ENCODE measurements around the gene VPS13D.
"Not testable (repeated sequence)": the region's sequence is repeated elsewhere in the genome, so short reads cannot be mapped to it uniquely, and the experiment has no call there.

VPS13D gene

DNA sequence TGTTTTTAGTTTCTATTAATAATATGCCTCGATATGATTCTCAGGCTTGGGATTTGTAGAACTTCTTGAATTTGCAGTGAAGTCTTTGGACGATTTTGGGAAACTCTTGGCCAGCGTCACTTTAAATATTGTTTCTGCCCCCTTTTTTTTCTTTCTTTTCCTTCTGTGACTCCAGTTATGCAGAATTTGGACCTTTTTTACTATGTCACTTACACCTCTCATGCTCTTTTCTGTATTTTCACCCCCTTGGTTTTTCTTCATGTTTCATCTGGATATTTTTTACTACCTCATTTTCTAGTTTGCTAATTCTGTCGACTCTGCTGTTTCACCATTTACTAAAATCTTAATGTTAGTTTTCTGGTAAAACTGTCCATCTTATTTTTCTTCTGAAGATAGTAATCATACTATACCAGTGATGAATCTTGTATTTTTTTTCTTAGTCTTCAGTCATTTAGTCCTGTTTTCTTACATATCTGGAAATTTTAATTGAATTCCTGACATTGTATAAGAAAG lies 214.6 kb downstream of the VPS13D start:
- in situ Hi-C loops (cut with MboI; ENCODE audit: low sequenced_read_pairs) = loop anchor here (10.0 kb wide), 1 partner anchor 60 kb away; no protein-coding TSS in a partner anchor

DNA sequence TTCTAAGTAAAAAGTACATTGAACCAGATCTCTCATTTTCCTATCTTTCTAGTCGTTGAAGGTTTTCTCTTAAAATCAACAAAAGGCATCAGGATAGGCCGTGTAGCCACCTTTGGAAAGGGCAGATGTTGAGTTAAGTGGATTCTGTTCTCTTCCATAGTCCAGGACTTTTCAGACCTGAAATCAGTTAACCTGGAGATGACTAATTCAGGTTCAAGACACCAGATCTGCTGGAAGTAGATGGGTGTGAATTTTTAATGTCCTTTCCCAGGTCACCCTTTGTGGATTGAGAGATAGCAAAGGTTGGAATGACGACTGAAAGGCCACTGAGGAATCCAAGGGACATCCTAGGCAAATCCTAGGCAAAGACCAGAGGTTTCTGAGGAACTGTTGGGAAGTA lies 215.4 kb downstream of the VPS13D start:
- in situ Hi-C loops (cut with MboI; ENCODE audit: low sequenced_read_pairs) = loop anchor here (10.0 kb wide), 1 partner anchor 60 kb away; no protein-coding TSS in a partner anchor

DNA sequence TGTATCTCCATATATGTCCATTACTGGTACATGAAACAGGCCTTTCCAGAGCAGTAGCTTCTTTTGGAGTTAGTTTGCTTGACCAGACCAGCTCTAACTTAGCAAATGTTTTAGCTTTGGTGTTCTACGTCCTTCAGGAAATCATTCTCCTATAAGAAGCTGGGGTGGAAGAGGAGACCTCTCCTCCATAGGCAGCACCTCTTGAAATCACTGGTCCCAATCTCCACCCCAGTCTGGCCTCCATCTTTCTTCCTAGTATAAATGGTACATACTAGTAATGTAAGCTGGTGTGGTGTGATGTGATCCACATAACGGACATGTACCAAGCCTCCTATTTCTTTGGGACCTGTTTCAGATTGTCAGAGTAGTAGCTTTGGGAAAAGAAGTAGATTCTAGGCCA lies 216.8 kb downstream of the VPS13D start:
- in situ Hi-C loops (cut with MboI; ENCODE audit: low sequenced_read_pairs) = loop anchor here (10.0 kb wide), 1 partner anchor 58 kb away; no protein-coding TSS in a partner anchor

DNA sequence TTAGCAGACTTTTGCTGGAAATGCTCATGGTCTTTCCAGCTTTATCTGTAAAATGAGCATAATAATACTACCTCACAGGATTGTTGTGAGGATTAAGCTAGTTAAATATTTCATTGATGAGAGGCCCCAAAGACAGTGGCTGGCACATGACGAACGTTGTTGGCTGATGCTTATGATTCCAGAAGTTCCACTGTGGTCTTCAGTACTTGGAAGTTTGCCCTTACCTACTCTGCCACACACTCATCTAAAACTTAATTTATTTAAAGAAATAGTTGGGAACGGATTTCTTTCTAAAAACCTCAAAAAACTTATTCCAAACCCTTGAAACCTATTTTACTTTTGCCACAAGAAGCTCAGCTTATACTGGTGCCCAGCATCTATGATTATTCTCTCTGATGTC lies 217.5 kb downstream of the VPS13D start:
- in situ Hi-C loops (cut with MboI; ENCODE audit: low sequenced_read_pairs) = loop anchor here (10.0 kb wide), 1 partner anchor 57 kb away; no protein-coding TSS in a partner anchor

DNA sequence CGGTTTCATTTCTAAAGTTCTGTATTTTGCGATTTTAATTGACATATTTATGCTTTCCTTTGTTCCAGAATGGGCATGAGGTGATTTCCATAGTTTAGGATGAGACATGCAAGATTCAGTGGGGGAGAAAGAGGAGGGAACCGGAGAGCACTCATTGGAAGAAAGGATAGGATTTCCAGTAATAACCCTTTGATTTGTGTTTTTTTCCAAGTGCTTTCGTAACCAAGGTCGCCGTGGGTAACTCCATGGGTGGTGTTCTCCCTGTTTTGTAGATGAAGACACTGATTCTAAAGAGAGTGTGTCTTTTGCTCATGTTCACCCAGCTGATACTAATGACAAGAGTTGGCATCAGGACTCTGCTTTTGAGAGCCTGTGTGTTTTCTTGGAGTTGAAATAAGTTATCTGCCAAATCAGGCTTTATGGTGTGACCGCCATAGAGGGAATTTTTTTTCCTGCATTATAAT lies 218.1 kb downstream of the VPS13D start:
- in situ Hi-C loops (cut with MboI; ENCODE audit: low sequenced_read_pairs) = loop anchor here (10.0 kb wide), 1 partner anchor 57 kb away; no protein-coding TSS in a partner anchor

DNA sequence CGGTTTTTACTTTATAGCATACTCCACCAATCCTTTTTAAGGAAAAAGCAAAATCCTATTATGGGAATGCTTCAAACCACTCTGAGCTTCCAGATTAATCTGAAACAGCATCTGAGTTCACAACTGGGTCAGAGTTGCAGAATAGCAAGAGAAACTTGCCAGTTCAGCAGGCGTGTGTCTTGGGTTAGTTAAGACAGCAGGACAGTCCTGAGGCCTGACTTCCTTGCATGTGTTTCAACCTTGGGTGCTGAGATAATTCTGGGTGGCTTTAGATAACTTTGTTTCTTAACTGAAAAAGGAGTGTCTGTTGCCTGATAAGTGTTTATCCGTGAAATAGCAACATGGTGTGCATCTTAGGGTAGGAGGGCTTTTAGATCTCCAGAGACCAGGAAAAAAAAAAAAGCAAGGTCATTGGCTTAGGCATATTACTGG lies 218.9 kb downstream of the VPS13D start:
- in situ Hi-C loops (cut with MboI; ENCODE audit: low sequenced_read_pairs) = loop anchor here (10.0 kb wide), 1 partner anchor 56 kb away; no protein-coding TSS in a partner anchor

DNA sequence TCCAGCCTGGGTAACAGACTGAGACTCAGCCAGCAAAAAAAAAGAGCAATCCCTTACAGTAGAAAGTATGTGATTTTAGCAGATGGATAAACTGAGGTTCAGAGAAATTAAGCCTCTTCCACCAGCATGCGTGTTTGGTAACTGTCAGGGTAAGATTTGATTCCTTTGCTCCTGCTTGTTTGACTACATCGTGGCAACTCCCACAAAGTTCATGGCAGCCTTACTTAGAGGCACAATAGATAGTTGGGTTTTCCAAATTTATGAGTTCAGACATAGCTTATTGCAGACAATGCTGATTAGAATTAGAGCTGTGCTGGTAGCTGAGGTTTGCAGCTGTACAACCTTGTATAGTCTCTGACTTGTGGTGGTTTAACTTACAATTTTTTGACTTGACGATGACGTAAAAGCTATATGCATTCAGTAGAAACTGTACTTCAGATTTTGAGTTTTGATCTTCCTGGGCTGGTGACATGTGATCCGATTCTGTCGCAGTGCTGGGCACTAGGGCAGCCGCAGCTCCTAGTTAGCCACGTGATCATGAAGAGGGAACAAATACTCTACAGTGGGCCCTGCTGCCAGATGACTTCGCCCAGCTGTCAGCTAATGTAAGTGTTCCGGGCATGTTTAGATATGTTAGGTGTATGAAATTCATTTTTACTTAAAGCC lies 220.4 kb downstream of the VPS13D start:
- in situ Hi-C loops (cut with MboI; ENCODE audit: low sequenced_read_pairs) = no loop called here

DNA sequence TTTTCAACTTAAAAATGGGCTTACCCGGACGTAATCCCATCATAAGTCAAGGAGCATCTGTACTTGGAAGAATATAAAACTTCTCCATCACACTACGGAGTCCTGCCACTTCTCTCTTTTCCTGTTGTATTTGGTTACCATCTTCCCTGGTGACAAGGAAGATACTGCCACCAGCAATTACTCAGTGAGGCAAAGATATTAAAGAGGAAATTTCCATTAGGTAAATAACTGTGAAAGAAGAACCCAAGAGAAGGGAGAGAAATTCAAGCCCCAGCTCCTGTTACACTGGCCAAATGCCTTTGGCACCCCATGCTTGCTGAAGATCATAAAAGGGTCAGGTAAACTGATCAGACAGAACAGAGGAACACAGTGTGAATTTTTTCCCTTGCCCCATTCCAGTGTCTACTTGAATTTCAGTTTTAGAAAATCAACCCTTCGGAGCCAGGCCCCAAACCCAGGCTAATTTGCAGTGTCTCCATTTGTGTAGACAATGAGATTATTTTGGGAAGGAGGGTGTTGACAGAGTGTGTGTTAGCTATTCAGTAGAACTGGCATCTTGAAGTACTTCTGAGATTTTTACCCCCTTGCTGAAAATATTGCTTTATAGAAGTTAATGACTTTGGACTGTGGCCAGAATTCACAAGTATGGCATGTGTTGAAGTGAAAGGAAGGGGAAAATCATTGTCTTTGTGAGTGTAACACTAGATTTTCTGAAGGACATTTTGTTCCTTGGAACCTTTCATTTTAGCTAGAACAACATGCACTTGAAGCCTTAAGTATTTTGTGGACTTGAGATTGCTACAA lies 221.1 kb downstream of the VPS13D start:
- in situ Hi-C loops (cut with MboI; ENCODE audit: low sequenced_read_pairs) = no loop called here

DNA sequence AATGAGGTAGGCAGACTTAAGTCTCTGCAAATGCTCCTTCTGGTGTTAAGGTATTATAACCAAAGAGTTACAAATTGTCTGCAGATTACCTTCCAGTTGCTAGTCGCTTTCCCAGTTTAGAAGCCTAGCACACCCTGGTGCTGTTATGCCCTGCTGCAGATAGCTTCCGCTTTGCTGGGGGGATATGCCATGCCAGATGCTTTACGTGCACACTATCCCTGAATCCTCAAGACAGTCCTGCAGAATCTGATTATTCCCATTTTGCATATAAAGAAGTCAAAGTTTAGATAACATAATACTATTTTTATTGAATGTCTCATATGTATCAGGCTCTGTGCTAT lies 221.7 kb downstream of the VPS13D start:
- in situ Hi-C loops (cut with MboI; ENCODE audit: low sequenced_read_pairs) = no loop called here

DNA sequence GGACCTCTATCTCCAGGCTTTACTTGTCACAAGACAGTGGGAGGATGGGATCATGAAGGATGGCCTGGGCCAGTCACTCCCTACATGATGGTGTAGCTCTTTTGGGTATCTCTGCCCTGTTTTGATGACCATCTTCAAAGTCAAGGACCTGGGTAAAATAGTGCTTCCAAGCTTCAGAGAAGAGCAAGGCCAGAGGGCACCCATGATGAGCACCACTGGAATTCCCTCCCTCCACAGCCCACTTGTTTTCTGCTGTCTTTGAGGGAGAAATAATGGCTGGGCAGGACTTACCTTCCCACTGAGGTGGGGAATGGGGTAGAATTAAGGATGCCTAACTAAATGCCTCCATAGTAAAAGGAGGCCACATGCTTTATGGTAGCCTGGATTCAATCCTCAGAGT lies 222.4 kb downstream of the VPS13D start:
- in situ Hi-C loops (cut with MboI; ENCODE audit: low sequenced_read_pairs) = no loop called here

DNA sequence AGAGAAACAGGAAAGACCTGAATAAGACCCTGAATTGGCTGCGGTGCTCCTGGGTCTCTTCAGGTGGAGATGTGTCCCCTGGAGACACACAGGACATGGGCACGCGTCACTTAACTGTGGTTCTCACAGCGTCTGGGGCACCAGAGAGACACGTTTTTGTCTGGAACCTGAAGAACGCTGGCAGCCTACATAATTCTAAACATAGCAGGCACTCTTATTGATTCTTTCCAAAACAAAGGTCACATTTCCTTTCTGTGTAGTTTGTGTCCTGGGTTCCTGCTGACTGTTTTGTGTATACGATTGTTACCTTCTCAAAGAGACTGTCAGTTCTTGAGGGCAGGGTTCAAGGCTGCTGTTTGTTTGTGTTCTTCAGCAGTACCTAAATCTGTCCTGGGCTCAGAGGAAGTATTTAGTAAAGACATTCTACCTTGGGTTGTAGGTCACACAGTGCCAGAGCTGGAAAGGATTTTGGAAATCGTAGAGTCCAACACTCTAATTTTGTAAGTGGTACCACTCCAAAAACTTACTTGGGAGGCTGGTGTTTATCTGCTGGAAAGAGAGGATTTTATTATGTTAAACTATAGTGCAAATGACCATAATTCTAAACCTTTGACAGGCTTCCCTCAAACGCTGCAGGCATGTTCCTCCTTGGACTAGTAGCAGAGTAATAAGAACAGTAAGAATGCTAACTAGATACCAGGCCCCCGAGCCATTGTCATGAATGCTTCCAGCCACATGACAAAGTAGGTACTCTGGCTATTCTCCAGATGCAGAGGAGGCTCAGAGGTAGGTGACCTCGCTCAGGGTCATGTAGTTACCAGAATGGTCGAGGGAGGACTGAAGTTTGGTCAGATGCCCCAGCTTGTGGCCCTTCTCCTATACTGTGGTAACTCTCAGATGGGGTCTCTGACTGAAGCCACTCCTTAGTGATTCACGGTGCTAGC lies 223.8 kb downstream of the VPS13D start:
- in situ Hi-C loops (cut with MboI; ENCODE audit: low sequenced_read_pairs) = no loop called here

DNA sequence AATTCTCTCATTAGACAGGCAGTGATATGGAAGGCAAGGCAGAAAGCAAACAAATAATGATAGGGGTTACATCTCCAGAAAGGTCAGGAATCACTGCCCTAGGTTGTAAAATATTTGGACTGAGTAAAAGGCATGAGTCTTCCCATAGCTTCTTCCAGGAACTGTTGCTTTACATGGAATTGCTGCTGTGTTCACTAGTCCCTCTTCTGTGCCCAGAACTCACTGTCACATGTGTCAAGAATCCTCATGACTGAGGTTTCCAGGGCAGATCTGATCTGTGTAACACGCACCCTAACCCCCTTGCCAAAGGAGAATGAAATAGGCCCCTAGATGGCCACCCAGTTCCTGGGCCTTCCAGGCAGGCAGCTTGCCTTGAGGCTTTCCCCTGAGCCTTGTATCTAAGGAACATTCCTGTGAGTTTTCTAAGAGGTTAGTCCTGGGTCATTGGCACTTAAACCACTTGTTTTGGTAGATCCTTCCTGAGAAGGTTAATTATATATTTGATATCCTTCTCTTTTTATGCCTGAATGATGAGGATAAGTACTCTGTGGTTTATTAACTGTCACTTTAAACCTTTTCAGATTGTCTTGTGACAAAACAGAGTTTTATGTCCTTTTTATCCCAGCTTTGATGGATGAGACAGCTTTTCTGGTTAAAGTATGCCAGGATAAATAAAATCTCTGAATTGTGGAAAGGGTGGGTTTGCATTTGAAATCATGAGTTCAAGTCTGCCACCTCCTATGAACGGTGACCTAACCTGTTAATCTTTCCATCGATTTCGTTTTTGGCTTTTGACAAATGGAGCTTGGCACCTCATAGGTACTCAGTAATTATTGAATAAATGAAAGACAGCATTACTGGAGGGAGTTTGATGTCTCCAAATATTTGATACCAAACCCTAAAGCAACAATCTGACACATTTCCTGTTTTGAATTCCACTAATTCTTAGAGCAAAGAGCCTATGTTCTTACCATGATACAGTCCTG lies 224.9 kb downstream of the VPS13D start:
- in situ Hi-C loops (cut with MboI; ENCODE audit: low sequenced_read_pairs) = no loop called here

DNA sequence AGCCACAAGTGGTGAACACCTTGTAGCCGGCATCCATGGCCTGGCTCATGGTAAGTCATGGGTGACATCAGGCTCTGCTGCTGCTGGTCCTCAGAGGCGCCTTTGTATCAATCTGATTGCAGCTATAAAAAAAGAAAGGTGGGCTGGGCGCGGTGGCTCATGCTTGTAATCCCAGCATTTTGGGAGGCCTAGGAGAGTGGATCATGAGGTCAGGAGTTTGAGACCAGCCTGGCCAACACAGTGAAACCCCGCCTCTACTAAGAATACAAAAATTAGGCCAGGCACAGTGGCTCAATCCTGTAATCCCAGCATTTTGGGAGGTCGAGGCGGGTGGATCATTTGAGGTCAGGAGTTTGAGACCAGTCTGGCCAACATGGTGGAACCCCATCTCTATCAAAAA lies 226.3 kb downstream of the VPS13D start:
- in situ Hi-C loops (cut with MboI; ENCODE audit: low sequenced_read_pairs) = not testable (repeated sequence)

DNA sequence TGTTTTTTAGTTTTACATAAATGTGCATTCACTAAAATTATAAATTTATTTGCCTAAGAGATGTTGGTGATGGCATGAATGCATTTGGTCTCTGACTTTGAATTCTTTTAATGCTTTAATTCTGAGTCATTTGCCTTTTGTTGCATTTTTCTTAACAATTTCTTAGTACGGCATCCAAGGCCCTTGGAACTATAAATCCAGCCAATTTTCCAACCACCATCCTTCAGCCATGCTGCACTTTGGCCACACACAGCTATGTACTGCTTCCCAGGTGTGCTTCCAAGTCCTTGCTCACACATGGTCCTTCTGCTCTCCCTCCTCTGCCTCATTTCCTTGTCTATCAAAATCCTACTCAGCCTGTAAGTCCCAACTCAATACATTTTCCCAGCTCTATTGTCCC lies 227.1 kb downstream of the VPS13D start:
- in situ Hi-C loops (cut with MboI; ENCODE audit: low sequenced_read_pairs) = no loop called here

DNA sequence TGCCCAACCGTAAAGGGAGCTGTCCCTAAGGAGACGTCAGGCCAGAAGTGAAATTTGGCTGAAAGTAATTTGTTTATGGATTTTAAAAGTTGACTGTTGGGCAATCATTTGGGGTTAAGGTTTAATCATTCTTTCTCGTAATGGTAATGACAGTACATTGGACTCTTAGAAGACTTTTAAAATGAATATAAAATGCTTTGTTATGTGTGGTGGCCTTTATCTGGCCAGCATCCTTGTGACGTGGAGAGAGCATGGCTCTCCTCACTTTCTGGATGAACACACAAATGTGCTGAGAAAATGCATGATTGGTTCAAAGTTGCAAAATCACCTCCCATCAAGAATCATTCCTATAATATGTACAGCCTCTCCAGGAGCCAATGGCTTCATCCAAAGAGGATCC lies 227.9 kb downstream of the VPS13D start:
- in situ Hi-C loops (cut with MboI; ENCODE audit: low sequenced_read_pairs) = no loop called here

DNA sequence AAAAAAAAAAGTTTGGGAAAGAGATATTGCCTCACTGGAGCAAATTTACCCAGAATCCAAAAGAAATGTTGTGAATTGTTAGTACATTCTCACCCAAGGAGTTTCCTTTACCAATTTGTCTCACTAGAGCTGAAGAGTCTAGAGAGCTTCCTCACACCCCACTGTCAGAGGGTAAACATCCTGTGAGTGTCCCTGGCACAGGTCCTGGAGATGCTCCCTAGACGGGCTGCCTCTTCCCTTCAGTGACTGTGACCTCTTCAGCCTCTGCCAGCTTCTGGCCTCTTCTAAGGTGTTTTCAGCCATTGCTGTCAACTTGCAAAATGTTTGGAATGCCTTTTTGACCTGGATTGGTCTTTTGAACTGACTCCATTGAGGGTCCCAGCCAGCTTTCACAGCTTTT lies 228.7 kb downstream of the VPS13D start:
- in situ Hi-C loops (cut with MboI; ENCODE audit: low sequenced_read_pairs) = no loop called here

DNA sequence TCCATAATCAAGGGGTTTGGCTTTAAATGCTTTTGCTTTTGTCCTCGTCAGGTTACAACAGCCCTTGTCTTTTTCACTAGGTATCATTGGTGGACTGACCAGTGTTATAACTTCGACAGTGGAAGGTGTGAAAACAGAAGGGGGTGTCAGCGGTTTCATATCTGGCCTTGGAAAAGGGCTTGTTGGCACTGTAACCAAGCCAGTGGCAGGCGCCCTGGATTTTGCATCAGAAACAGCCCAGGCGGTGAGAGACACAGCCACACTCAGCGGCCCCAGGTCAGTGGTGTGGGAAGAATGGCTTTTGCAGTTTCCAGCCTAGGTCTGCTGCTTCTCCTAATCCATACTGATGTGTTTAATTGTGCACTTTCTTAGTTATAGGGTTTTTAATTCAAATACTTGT lies 230.3 kb downstream of the VPS13D start:
- in situ Hi-C loops (cut with MboI; ENCODE audit: low sequenced_read_pairs) = no loop called here

DNA sequence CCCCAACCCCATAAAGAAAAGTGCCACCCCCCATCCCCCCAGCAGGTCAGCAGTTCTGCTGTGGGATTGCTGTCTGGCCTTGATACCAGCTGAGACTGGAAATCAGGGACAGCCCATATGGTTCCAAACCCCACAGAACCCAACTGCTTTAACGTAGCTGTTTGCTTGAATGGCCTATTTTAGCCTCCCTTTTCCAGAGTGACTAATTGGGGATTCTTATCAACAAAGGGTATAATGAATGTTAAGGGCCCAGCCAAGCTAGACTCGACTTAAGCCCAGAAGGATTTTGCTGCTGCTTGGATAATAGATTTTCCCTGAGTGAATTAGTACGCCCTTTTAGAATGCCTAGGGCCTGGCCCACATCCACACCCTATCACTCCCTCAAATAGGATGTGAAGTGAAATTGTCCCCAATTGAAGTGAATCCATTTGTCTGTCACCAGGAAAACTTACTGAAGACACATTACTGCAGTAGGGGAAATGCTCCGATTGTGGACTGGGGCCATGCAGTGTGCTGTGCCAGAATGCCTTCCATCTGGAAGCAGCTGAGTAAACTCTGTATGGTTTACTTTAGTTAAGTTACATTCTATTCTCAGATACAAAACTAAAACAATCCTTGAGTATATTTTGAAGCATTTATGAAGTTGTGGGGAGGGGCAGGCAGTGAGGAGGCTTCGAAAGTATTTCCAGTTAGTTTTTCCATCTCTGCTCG lies 231.2 kb downstream of the VPS13D start:
- in situ Hi-C loops (cut with MboI; ENCODE audit: low sequenced_read_pairs) = no loop called here

DNA sequence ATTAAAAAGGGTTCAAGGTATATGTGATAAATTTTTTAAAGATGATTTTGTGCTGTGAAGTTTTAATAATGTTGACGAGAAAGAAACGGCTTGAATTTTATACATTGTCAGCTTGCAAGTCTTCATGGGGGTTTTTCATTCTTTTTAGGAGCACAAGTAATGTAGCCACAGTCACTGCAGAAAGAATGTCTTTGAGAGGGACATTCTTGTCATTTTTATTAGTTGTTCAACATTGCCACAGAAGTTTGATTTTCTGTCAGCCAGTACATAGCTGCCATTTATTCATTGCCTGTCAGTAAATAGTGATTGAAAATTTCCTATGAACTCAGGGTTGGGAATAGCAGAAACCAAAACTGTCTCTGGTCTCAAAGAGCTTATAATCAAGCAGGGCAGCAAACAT lies 231.9 kb downstream of the VPS13D start:
- in situ Hi-C loops (cut with MboI; ENCODE audit: low sequenced_read_pairs) = no loop called here
